AG04449 (cell line): ENCODE data around the gene ZNF44.

Source experiments
- CTCF ChIA-PET: fragments of 350-600 bp; formaldehyde crosslinking; extraction: SDS; loops from one replicate; lab custom pipeline; 2021; ENCODE audit warnings: antibody characterized with exemption; lab: Yijun Ruan, JAX
- POLR2A ChIA-PET: fragments of 400-600, 350-600 bp; formaldehyde crosslinking; extraction: SDS; loops from one replicate; lab custom pipeline; 2020; ENCODE audit warnings: antibody characterized with exemption, inconsistent platforms; lab: Yijun Ruan, JAX
- DNase-seq: peaks from one replicate; pipeline ENCODE4 v3.0.0-alpha.2; 2010; ENCODE audit warnings: low read depth, low spot score
- H3K4me3 ChIP-seq: 2 replicates; pipeline ENCODE4 v1.5.1; 2011; ENCODE audit warnings: low read depth, mild to moderate bottlenecking, control low read depth, low read length
- CTCF ChIP-seq: IDR thresholded peaks from one replicate; pipeline ENCODE4 v1.5.1; 2011; ENCODE audit warnings: mild to moderate bottlenecking, moderate library complexity, low read length, control low read depth, inconsistent platforms; ENCODE audit not compliant: insufficient read depth; ENCODE audit errors: missing control alignments

The ZNF44 gene

GRCh38 chr19:12222980-12223630, 71.6 kb downstream of the ZNF44 start:
- TF ChIP-seq CTCF: no peak
- ChIA-PET POLR2A (no interaction called here), CTCF (no interaction called here)
- no peak overlapping the region for H3K4me3 ChIP-seq
- DNase-seq: no peak
